Endothelial cell of umbilical vein (primary cell): ENCODE data around the gene LPCAT3. TPM values are rescaled to one million over a fixed set of nuclear protein-coding genes. Genes with fewer than 3 reads are reported as not detected.

Experiments
- BruUV-seq: library from RNA; stranded (reverse); fragments of 400-500 nt; replicated peaks from 2 replicates; lab custom pipeline; 2021; lab: Mats Ljungman, UMichigan
- CTCF ChIA-PET: fragments of 300-600, 350-600 bp; sonication (Branson Sonifier 250); formaldehyde crosslinking; loops from one replicate; lab custom pipeline; 2021; ENCODE audit warnings: antibody characterized with exemption, inconsistent platforms; lab: Charles Lee
- POLR2A ChIA-PET: fragments of 300-600, 350-600 bp; sonication (Branson Sonifier 250); formaldehyde crosslinking; loops from one replicate; lab custom pipeline; 2021; ENCODE audit warnings: antibody characterized with exemption, inconsistent platforms; lab: Charles Lee
- DNase-seq: peaks from one replicate; pipeline ENCODE4 v3.0.0-alpha.2; 2011; ENCODE audit warnings: low read depth, low spot score
- FAIRE-seq: peaks from 2 replicates; lab custom pipeline; 2011; peaks lifted over from hg19 to GRCh38; lab: Jason Lieb, UNC
- H2AFZ ChIP-seq: 2 replicates; pipeline ENCODE4 v1.6.0; 2012; ENCODE audit warnings: low read depth, low read length, control low read depth, inconsistent platforms
- H3K27ac ChIP-seq: 2 replicates; pipeline ENCODE4 v1.5.1; 2011; ENCODE audit warnings: low read depth, mild to moderate bottlenecking, control low read depth, low read length, moderate library complexity; ENCODE audit not compliant: insufficient read depth
- H3K27me3 ChIP-seq, 2 experiments: 2 replicates each; pipeline versions ENCODE4 v1.6.0 to v1.6.1; 2011; ENCODE audit warnings: low read length in 2 of 2, mixed read lengths in 1 of 2; ENCODE audit not compliant: control insufficient read depth in 2 of 2, insufficient read depth in 2 of 2
- H3K36me3 ChIP-seq, 2 experiments: 2 replicates in 1 of 2; 3 replicates in 1 of 2; pipeline ENCODE4 v1.5.1; 2011; ENCODE audit warnings: low read length in 2 of 2, mild to moderate bottlenecking in 1 of 2, moderate library complexity in 1 of 2; ENCODE audit not compliant: control insufficient read depth in 2 of 2, insufficient read depth in 2 of 2; ENCODE audit errors: extremely low read depth in 1 of 2
- H3K4me1 ChIP-seq: 3 replicates; pipeline ENCODE4 v1.5.1; 2011; ENCODE audit warnings: mild to moderate bottlenecking, low read length; ENCODE audit not compliant: control insufficient read depth, insufficient read depth; ENCODE audit errors: extremely low read depth
- H3K4me2 ChIP-seq: 2 replicates; pipeline ENCODE4 v1.6.1; 2011; ENCODE audit warnings: low read length, control low read depth, mixed read lengths; ENCODE audit not compliant: insufficient read depth
- H3K4me3 ChIP-seq, 3 experiments: fragments of 200-600 bp in 1 of 3; sonication (generic), shearing (Covaris generic) in 1 of 3; replicated peaks in 1 of 3; 2 replicates each; pipeline ENCODE4 v1.5.1; 2011 to 2016; ENCODE audit warnings: control low read depth in 3 of 3, low read length in 3 of 3, mild to moderate bottlenecking in 2 of 3, inconsistent platforms in 1 of 3, low read depth in 1 of 3, moderate library complexity in 1 of 3; ENCODE audit not compliant: insufficient read depth in 1 of 3
- H3K79me2 ChIP-seq: 2 replicates; pipeline ENCODE4 v1.6.0; 2012; ENCODE audit warnings: low read length, inconsistent platforms; ENCODE audit not compliant: control insufficient read depth, insufficient read depth
- H3K9ac ChIP-seq: replicated peaks from 2 replicates; pipeline ENCODE3; 2011; ENCODE audit warnings: low read length, control low read depth; ENCODE audit not compliant: insufficient read depth; ENCODE audit errors: extremely low read depth
- H3K9me1 ChIP-seq: replicated peaks from 3 replicates; pipeline ENCODE4 v1.6.0; 2011; ENCODE audit warnings: mild to moderate bottlenecking, low read length; ENCODE audit not compliant: control insufficient read depth, insufficient read depth; ENCODE audit errors: extremely low read depth
- H3K9me3 ChIP-seq: replicated peaks from 2 replicates; pipeline ENCODE4 v1.5.1; 2012; ENCODE audit warnings: low read length, inconsistent platforms; ENCODE audit not compliant: control insufficient read depth, insufficient read depth
- H4K20me1 ChIP-seq: replicated peaks from 2 replicates; pipeline ENCODE3; 2011; ENCODE audit warnings: mild to moderate bottlenecking, low read length; ENCODE audit not compliant: control insufficient read depth, insufficient read depth; ENCODE audit errors: extremely low read depth
- EZH2 ChIP-seq: IDR thresholded peaks from 2 replicates; pipeline ENCODE4 v1.6.1; 2012; ENCODE audit warnings: borderline replicate concordance, low read depth, mild to moderate bottlenecking, moderate library complexity, low read length, inconsistent platforms; ENCODE audit not compliant: severe bottlenecking
- FOS ChIP-seq: IDR thresholded peaks from 2 replicates; pipeline ENCODE4 v1.6.1; 2011; ENCODE audit warnings: mild to moderate bottlenecking, low read length, moderate library complexity, borderline replicate concordance; ENCODE audit not compliant: insufficient read depth
- GATA2 ChIP-seq: IDR thresholded peaks from 2 replicates; pipeline ENCODE4 v1.7.0; 2011; ENCODE audit warnings: low read depth, mild to moderate bottlenecking, moderate library complexity, mixed read lengths, low read length; ENCODE audit not compliant: insufficient read length, insufficient read depth
- JUN ChIP-seq: IDR thresholded peaks from 2 replicates; pipeline ENCODE4 v1.6.1; 2011; ENCODE audit warnings: borderline replicate concordance, low read depth; ENCODE audit not compliant: insufficient read length, insufficient read depth
- MYC ChIP-seq: IDR thresholded peaks from one replicate; pipeline ENCODE4 v1.6.1; 2011; ENCODE audit warnings: mild to moderate bottlenecking, low read depth, low read length
- POLR2A ChIP-seq: IDR thresholded peaks from 2 replicates; pipeline ENCODE4 v1.6.1; 2012; ENCODE audit warnings: low read depth, mild to moderate bottlenecking, control low read depth, low read length
- POLR2AphosphoS5 ChIP-seq: IDR thresholded peaks from 2 replicates; pipeline ENCODE4 v1.6.1; 2012; ENCODE audit warnings: low read depth, mild to moderate bottlenecking, control low read depth, low read length, moderate library complexity; ENCODE audit not compliant: insufficient read depth
- dilution Hi-C: fragments of 300-500 bp; cut with MboI; formaldehyde crosslinking; loops from one replicate; pipeline ENCODE4 v1.15.0; 2019; ENCODE audit warnings: low sequenced_read_pairs; ENCODE audit not compliant: extremely low pct_ligation_motif_present
- intact Hi-C: fragments of 100-400 bp; cut with micrococcal nuclease; formaldehyde crosslinking; loops from one replicate; pipeline ENCODE4 v1.10.0; 2022
- polyA plus RNA-seq, 4 experiments: library from polyadenylated mRNA; depleted of rRNA in 3 of 4; stranded (reverse) in 3 of 4; unstranded in 1 of 4; fragments of >200 nt; gene quantifications; 2 replicates each; pipeline versions ENCODE4 v1.2.1 to v1.2.3, GENCODE V29; 2011 to 2012; ENCODE audit warnings: missing spikeins in 1 of 4
- total RNA-seq: library from RNA; stranded (reverse); gene quantifications from 2 replicates; pipeline ENCODE4 v1.2.3, GENCODE V29; 2021
- TF ChIP-seq, protein P1 (sequence below): IDR thresholded peaks from 2 replicates; pipeline ENCODE4 v1.6.1; 2011; ENCODE audit not compliant: insufficient read depth, insufficient read length
- TF ChIP-seq, protein P2 (sequence below), 2 donors: IDR thresholded peaks; 1 replicate in 1 of 2; 2 replicates in 1 of 2; pipeline ENCODE4 v1.5.1; 2011; ENCODE audit warnings: low read length in 2 of 2, mild to moderate bottlenecking in 2 of 2, moderate library complexity in 2 of 2, control low read depth in 1 of 2, inconsistent platforms in 1 of 2, low read depth in 1 of 2; ENCODE audit not compliant: insufficient read depth in 1 of 2; ENCODE audit errors: extremely low read depth in 1 of 2

Gene LPCAT3
- total and polyA plus RNA-seq, 2 donors (not counting 3 experiments of a cell fraction or from before 2014, with no cell fraction given): 29.5 to 36.0 TPM

DNA sequence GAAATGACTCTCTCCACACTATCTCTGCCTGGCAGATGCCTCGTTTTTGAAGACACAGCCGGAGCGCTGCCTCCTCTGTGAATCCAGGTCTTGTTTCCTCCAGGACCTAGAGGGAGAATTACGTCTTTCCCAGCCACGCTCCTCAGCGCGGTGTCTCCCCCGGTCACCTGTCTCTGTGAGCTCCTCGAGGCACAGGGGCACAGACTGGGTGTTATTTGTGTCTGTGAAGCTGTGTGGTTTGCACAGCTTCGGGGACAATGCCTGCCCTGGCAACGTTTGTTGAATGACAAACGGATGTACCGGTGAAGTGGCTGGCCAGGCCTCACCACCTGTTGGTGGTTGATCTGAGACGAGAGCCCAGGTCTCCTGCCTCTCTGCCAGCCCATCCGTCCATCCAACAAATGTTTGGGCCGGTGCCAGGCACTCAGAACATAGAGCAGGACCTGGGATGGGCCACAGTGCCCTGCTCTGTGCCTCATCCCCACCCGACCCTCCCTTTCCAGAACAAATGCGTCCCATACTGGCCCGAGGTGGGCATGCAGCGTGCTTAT lies 61.0 kb downstream of the LPCAT3 start:
- Histone ChIP-seq H3K9ac (no peak overlapping the region), H3K79me2 (no peaks in the 10 kb centered on the region), H3K4me2 (no peak overlapping the region), H3K4me3 (no peak overlapping the region), H3K4me1 (peaks cover 32% of the 10 kb centered on the region), H2AFZ (no peak overlapping the region), H3K9me3 (no peaks in the 10 kb centered on the region), H3K36me3 (no peaks in the 10 kb centered on the region), H3K9me1 (no peaks in the 10 kb centered on the region), H3K27ac (no peak overlapping the region), H3K27me3 (no peaks in the 10 kb centered on the region), H4K20me1 (no peaks in the 10 kb centered on the region)
- no TSS peak for BruUV-seq
- intact Hi-C loops (no loop called here), dilution Hi-C loops (no loop called here)
- FAIRE-seq (no peak), DNase-seq (no peak)
- POLR2A ChIA-PET: interaction anchor here (1.8 kb wide), 1 partner anchor 14 kb away, joined by 6 read pairs; the partner anchor contains the start of genes C12orf57 and RNU7-1
- TF ChIP-seq GATA2 (no peak), MYC (no peak), JUN (no peak), POLR2AphosphoS5 (no peak), POLR2A (no peak), FOS (no peak), EZH2 (no peak)
- TF ChIP-seq, protein P1, sequence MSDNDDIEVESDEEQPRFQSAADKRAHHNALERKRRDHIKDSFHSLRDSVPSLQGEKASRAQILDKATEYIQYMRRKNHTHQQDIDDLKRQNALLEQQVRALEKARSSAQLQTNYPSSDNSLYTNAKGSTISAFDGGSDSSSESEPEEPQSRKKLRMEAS: no peak
- TF ChIP-seq, protein P2, sequence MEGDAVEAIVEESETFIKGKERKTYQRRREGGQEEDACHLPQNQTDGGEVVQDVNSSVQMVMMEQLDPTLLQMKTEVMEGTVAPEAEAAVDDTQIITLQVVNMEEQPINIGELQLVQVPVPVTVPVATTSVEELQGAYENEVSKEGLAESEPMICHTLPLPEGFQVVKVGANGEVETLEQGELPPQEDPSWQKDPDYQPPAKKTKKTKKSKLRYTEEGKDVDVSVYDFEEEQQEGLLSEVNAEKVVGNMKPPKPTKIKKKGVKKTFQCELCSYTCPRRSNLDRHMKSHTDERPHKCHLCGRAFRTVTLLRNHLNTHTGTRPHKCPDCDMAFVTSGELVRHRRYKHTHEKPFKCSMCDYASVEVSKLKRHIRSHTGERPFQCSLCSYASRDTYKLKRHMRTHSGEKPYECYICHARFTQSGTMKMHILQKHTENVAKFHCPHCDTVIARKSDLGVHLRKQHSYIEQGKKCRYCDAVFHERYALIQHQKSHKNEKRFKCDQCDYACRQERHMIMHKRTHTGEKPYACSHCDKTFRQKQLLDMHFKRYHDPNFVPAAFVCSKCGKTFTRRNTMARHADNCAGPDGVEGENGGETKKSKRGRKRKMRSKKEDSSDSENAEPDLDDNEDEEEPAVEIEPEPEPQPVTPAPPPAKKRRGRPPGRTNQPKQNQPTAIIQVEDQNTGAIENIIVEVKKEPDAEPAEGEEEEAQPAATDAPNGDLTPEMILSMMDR (IDR thresholded peaks at IDR 0.05; ENCODE audit: extremely low read depth in 1 of 2, insufficient read depth in 1 of 2, low read depth in 1 of 2, low read length in 2 of 2): no peak
- CTCF ChIA-PET: interaction anchor here (1.0 to 1.7 kb wide), 3 partner anchors 8 to 13 kb away, joined by 4 to 12 read pairs (median 7); partner anchors contain the start of gene C12orf57
